Neural progenitor cell (in vitro differentiated cells): ENCODE results near the gene RBM39.

ENCODE experiments used
- EZH2 ChIP-seq: fragments of 200-600 bp; sonication (generic); IDR thresholded peaks from 2 replicates; pipeline ENCODE4 v1.6.1; 2017; ENCODE audit warnings: antibody characterized with exemption, mild to moderate bottlenecking, moderate library complexity
- EZH2phosphoT487 ChIP-seq: fragments of 200-600 bp; sonication (generic); IDR thresholded peaks from 2 replicates; pipeline ENCODE4 v1.6.1; 2017; ENCODE audit warnings: antibody characterized with exemption
- TF ChIP-seq, protein P1 (sequence below): fragments of 200-600 bp; sonication (generic); IDR thresholded peaks from 2 replicates; pipeline ENCODE4 v1.5.1; 2017; ENCODE audit warnings: antibody characterized with exemption, mild to moderate bottlenecking

DNA sequence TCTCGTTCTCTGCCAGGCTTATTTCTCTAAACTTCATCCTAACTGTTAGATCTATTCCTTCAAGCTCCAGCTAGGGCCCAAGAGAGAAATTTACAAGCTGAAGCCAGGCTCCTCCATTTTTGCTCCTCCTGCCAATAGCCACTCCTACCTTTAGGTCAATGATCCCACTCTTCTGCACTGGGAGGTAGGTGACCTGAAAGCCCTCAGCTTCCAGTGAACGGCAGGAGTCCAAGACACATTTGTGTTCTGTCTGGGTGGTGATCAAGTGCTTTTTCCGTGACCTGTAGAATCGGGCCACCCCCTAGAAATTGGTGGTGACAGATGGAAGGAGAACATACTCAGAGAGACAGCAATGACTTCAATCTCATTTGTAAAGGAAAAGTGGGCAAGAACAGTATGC, 51.8 kb downstream of the RBM39 start:
- TF ChIP-seq EZH2 = no peak
- TF ChIP-seq, protein P1, sequence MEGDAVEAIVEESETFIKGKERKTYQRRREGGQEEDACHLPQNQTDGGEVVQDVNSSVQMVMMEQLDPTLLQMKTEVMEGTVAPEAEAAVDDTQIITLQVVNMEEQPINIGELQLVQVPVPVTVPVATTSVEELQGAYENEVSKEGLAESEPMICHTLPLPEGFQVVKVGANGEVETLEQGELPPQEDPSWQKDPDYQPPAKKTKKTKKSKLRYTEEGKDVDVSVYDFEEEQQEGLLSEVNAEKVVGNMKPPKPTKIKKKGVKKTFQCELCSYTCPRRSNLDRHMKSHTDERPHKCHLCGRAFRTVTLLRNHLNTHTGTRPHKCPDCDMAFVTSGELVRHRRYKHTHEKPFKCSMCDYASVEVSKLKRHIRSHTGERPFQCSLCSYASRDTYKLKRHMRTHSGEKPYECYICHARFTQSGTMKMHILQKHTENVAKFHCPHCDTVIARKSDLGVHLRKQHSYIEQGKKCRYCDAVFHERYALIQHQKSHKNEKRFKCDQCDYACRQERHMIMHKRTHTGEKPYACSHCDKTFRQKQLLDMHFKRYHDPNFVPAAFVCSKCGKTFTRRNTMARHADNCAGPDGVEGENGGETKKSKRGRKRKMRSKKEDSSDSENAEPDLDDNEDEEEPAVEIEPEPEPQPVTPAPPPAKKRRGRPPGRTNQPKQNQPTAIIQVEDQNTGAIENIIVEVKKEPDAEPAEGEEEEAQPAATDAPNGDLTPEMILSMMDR = no peak
- TF ChIP-seq EZH2phosphoT487 = no peak
